ENCODE measurements around the gene SH3RF3. TPM values are rescaled to one million over a fixed set of nuclear protein-coding genes. Genes with fewer than 3 reads are reported as not detected.
"Not testable (repeated sequence)": the region's sequence is repeated elsewhere in the genome, so short reads cannot be mapped to it uniquely, and the experiment has no call there.

The SH3RF3 gene
- total RNA-seq, 1 donor from 2014 or later: 2.1 TPM

GRCh38 chr2:109117181-109117580, 11.8 kb upstream of the SH3RF3 start:
- not testable (repeated sequence) for H3K27me3 ChIP-seq (ENCODE audit: control insufficient read depth in 3 of 3, insufficient read depth in 3 of 3, low read length in 3 of 3); H3K36me3 ChIP-seq (ENCODE audit: control insufficient read depth in 3 of 3, insufficient read depth in 3 of 3, low read length in 3 of 3); H3K9me3 ChIP-seq (ENCODE audit: control insufficient read depth in 3 of 3, low read length in 3 of 3); H3K27ac ChIP-seq (ENCODE audit: low read depth, low read length); H3K4me3 ChIP-seq (ENCODE audit: low read length in 3 of 3); H3K9ac ChIP-seq (ENCODE audit: low read depth in 1 of 3, low read length in 3 of 3); H3K4me1 ChIP-seq (ENCODE audit: control insufficient read depth in 3 of 3, insufficient read depth in 3 of 3, low read length in 3 of 3)

GRCh38 chr2:109117780-109118179, 11.2 kb upstream of the SH3RF3 start:
- peaks cover 0 to 7% (median 2%) of the 10 kb centered on the region in 3 donors for H3K27me3 ChIP-seq (ENCODE audit: control insufficient read depth in 3 of 3, insufficient read depth in 3 of 3, low read length in 3 of 3)
- no peak overlapping the region for H3K27ac ChIP-seq (ENCODE audit: low read depth, low read length)
- no peaks in the 10 kb centered on the region for H3K9me3 ChIP-seq (ENCODE audit: control insufficient read depth in 3 of 3, low read length in 3 of 3)
- no peak overlapping the region for H3K9ac ChIP-seq (ENCODE audit: low read depth in 1 of 3, low read length in 3 of 3)
- no peak overlapping the region for H3K4me3 ChIP-seq (ENCODE audit: low read length in 3 of 3)
- no peaks in the 10 kb centered on the region for H3K4me1 ChIP-seq (ENCODE audit: control insufficient read depth in 3 of 3, insufficient read depth in 3 of 3, low read length in 3 of 3)
- no peaks in the 10 kb centered on the region for H3K36me3 ChIP-seq (ENCODE audit: control insufficient read depth in 3 of 3, insufficient read depth in 3 of 3, low read length in 3 of 3)

- H3K4me3 ChIP-seq (ENCODE audit: low read length in 3 of 3): no peak overlapping the region
- peaks cover 0 to 7% (median 3%) of the 10 kb centered on the region in 3 donors for H3K27me3 ChIP-seq (ENCODE audit: control insufficient read depth in 3 of 3, insufficient read depth in 3 of 3, low read length in 3 of 3)
- H3K27ac ChIP-seq (ENCODE audit: low read depth, low read length): no peak overlapping the region
- H3K9me3 ChIP-seq (ENCODE audit: control insufficient read depth in 3 of 3, low read length in 3 of 3): no peaks in the 10 kb centered on the region
- H3K36me3 ChIP-seq (ENCODE audit: control insufficient read depth in 3 of 3, insufficient read depth in 3 of 3, low read length in 3 of 3): no peaks in the 10 kb centered on the region
- H3K9ac ChIP-seq (ENCODE audit: low read depth in 1 of 3, low read length in 3 of 3): no peak overlapping the region
- no peaks in the 10 kb centered on the region for H3K4me1 ChIP-seq (ENCODE audit: control insufficient read depth in 3 of 3, insufficient read depth in 3 of 3, low read length in 3 of 3)
Measured at GRCh38 chr2:109118321-109118720, 10.7 kb upstream of the SH3RF3 start.

GRCh38 chr2:109120166-109120565, 8.8 kb upstream of the SH3RF3 start:
- no peaks in the 10 kb centered on the region for H3K9me3 ChIP-seq (ENCODE audit: control insufficient read depth in 3 of 3, low read length in 3 of 3)
- H3K27ac ChIP-seq (ENCODE audit: low read depth, low read length): no peak overlapping the region
- H3K36me3 ChIP-seq (ENCODE audit: control insufficient read depth in 3 of 3, insufficient read depth in 3 of 3, low read length in 3 of 3): no peaks in the 10 kb centered on the region
- H3K4me3 ChIP-seq (ENCODE audit: low read length in 3 of 3): no peak overlapping the region
- H3K27me3 ChIP-seq (ENCODE audit: control insufficient read depth in 3 of 3, insufficient read depth in 3 of 3, low read length in 3 of 3): peaks cover 0 to 7% (median 6%) of the 10 kb centered on the region in 3 donors
- H3K4me1 ChIP-seq (ENCODE audit: control insufficient read depth in 3 of 3, insufficient read depth in 3 of 3, low read length in 3 of 3): peaks cover 0 to 2% (median 0%) of the 10 kb centered on the region in 3 donors
- no peak overlapping the region for H3K9ac ChIP-seq (ENCODE audit: low read depth in 1 of 3, low read length in 3 of 3)

- not testable (repeated sequence) for H3K27me3 ChIP-seq (ENCODE audit: control insufficient read depth in 3 of 3, insufficient read depth in 3 of 3, low read length in 3 of 3); H3K4me1 ChIP-seq (ENCODE audit: control insufficient read depth in 3 of 3, insufficient read depth in 3 of 3, low read length in 3 of 3); H3K9ac ChIP-seq (ENCODE audit: low read depth in 1 of 3, low read length in 3 of 3); H3K4me3 ChIP-seq (ENCODE audit: low read length in 3 of 3); H3K9me3 ChIP-seq (ENCODE audit: control insufficient read depth in 3 of 3, low read length in 3 of 3); H3K27ac ChIP-seq (ENCODE audit: low read depth, low read length); H3K36me3 ChIP-seq (ENCODE audit: control insufficient read depth in 3 of 3, insufficient read depth in 3 of 3, low read length in 3 of 3)
Measured at GRCh38 chr2:109120686-109121085, 8.3 kb upstream of the SH3RF3 start.

- Histone ChIP-seq H3K27me3 (ENCODE audit: control insufficient read depth in 3 of 3, insufficient read depth in 3 of 3, low read length in 3 of 3) (peaks cover 0 to 6% (median 3%) of the 10 kb centered on the region in 3 donors), H3K4me3 (ENCODE audit: low read length in 3 of 3) (no peak overlapping the region), H3K4me1 (ENCODE audit: control insufficient read depth in 3 of 3, insufficient read depth in 3 of 3, low read length in 3 of 3) (peaks cover 4 to 6% (median 6%) of the 10 kb centered on the region in 3 donors), H3K9me3 (ENCODE audit: control insufficient read depth in 3 of 3, low read length in 3 of 3) (no peaks in the 10 kb centered on the region), H3K36me3 (ENCODE audit: control insufficient read depth in 3 of 3, insufficient read depth in 3 of 3, low read length in 3 of 3) (no peaks in the 10 kb centered on the region), H3K9ac (ENCODE audit: low read depth in 1 of 3, low read length in 3 of 3) (no peak overlapping the region), H3K27ac (ENCODE audit: low read depth, low read length) (no peak overlapping the region)
Measured at GRCh38 chr2:109123586-109124201, 5.3 kb upstream of the SH3RF3 start.

GRCh38 chr2:109124982-109125592, 3.9 kb upstream of the SH3RF3 start:
- H3K4me3 ChIP-seq (ENCODE audit: low read length in 3 of 3): no peak overlapping the region
- H3K27me3 ChIP-seq (ENCODE audit: control insufficient read depth in 3 of 3, insufficient read depth in 3 of 3, low read length in 3 of 3): peaks cover 0 to 6% (median 3%) of the 10 kb centered on the region in 3 donors
- no peak overlapping the region for H3K27ac ChIP-seq (ENCODE audit: low read depth, low read length)
- H3K9me3 ChIP-seq (ENCODE audit: control insufficient read depth in 3 of 3, low read length in 3 of 3): no peaks in the 10 kb centered on the region
- no peaks in the 10 kb centered on the region for H3K36me3 ChIP-seq (ENCODE audit: control insufficient read depth in 3 of 3, insufficient read depth in 3 of 3, low read length in 3 of 3)
- no peak overlapping the region for H3K9ac ChIP-seq (ENCODE audit: low read depth in 1 of 3, low read length in 3 of 3)
- H3K4me1 ChIP-seq (ENCODE audit: control insufficient read depth in 3 of 3, insufficient read depth in 3 of 3, low read length in 3 of 3): peaks cover 5 to 18% (median 8%) of the 10 kb centered on the region in 3 donors

GRCh38 chr2:109125593-109126500, 3.2 kb upstream of the SH3RF3 start:
- Histone ChIP-seq H3K27me3 (ENCODE audit: control insufficient read depth in 3 of 3, insufficient read depth in 3 of 3, low read length in 3 of 3) (peaks cover 0 to 4% (median 3%) of the 10 kb centered on the region in 3 donors), H3K4me1 (ENCODE audit: control insufficient read depth in 3 of 3, insufficient read depth in 3 of 3, low read length in 3 of 3) (peaks cover 10 to 23% (median 13%) of the 10 kb centered on the region in 3 donors), H3K9ac (ENCODE audit: low read depth in 1 of 3, low read length in 3 of 3) (no peak overlapping the region), H3K36me3 (ENCODE audit: control insufficient read depth in 3 of 3, insufficient read depth in 3 of 3, low read length in 3 of 3) (no peaks in the 10 kb centered on the region), H3K27ac (ENCODE audit: low read depth, low read length) (no peak overlapping the region), H3K4me3 (ENCODE audit: low read length in 3 of 3) (no peak overlapping the region), H3K9me3 (ENCODE audit: control insufficient read depth in 3 of 3, low read length in 3 of 3) (no peaks in the 10 kb centered on the region)

GRCh38 chr2:109126501-109126860, 2.5 kb upstream of the SH3RF3 start:
- no peaks in the 10 kb centered on the region for H3K9me3 ChIP-seq (ENCODE audit: control insufficient read depth in 3 of 3, low read length in 3 of 3)
- H3K27ac ChIP-seq (ENCODE audit: low read depth, low read length): no peak overlapping the region
- H3K4me3 ChIP-seq (ENCODE audit: low read length in 3 of 3): no peak overlapping the region
- H3K27me3 ChIP-seq (ENCODE audit: control insufficient read depth in 3 of 3, insufficient read depth in 3 of 3, low read length in 3 of 3): peaks cover 0 to 4% (median 3%) of the 10 kb centered on the region in 3 donors
- H3K9ac ChIP-seq (ENCODE audit: low read depth in 1 of 3, low read length in 3 of 3): no peak overlapping the region
- peaks cover 10 to 25% (median 13%) of the 10 kb centered on the region in 3 donors for H3K4me1 ChIP-seq (ENCODE audit: control insufficient read depth in 3 of 3, insufficient read depth in 3 of 3, low read length in 3 of 3)
- H3K36me3 ChIP-seq (ENCODE audit: control insufficient read depth in 3 of 3, insufficient read depth in 3 of 3, low read length in 3 of 3): no peaks in the 10 kb centered on the region

- Histone ChIP-seq H3K27ac (ENCODE audit: low read depth, low read length) (no peak overlapping the region), H3K9ac (ENCODE audit: low read depth in 1 of 3, low read length in 3 of 3) (peak overlapping the region in 1 of 3 donors; percentile 87), H3K4me3 (ENCODE audit: low read length in 3 of 3) (no peak overlapping the region), H3K27me3 (ENCODE audit: control insufficient read depth in 3 of 3, insufficient read depth in 3 of 3, low read length in 3 of 3) (peaks cover 0 to 4% (median 0%) of the 10 kb centered on the region in 3 donors), H3K36me3 (ENCODE audit: control insufficient read depth in 3 of 3, insufficient read depth in 3 of 3, low read length in 3 of 3) (no peaks in the 10 kb centered on the region), H3K4me1 (ENCODE audit: control insufficient read depth in 3 of 3, insufficient read depth in 3 of 3, low read length in 3 of 3) (peaks cover 10 to 25% (median 14%) of the 10 kb centered on the region in 3 donors), H3K9me3 (ENCODE audit: control insufficient read depth in 3 of 3, low read length in 3 of 3) (no peaks in the 10 kb centered on the region)
Measured at GRCh38 chr2:109127556-109127955, 1.4 kb upstream of the SH3RF3 start.

Data from skeletal muscle tissue (tissue), 4 donors.